GM12892 (cell line): ENCODE measurements around the gene HUNK.

Experiments used
- POLR2A ChIP-seq: IDR thresholded peaks from 2 replicates; pipeline ENCODE4 v1.6.1; 2011; ENCODE audit warnings: low read depth, low read length, control low read depth
- POLR2AphosphoS5 ChIP-seq: IDR thresholded peaks from 2 replicates; pipeline ENCODE4 v1.6.1; 2011; ENCODE audit warnings: low read depth, low read length, control low read depth
- TAF1 ChIP-seq: IDR thresholded peaks from 2 replicates; pipeline ENCODE4 v1.6.1; 2011; ENCODE audit warnings: low read depth, mild to moderate bottlenecking, control low read depth, low read length, borderline replicate concordance

DNA sequence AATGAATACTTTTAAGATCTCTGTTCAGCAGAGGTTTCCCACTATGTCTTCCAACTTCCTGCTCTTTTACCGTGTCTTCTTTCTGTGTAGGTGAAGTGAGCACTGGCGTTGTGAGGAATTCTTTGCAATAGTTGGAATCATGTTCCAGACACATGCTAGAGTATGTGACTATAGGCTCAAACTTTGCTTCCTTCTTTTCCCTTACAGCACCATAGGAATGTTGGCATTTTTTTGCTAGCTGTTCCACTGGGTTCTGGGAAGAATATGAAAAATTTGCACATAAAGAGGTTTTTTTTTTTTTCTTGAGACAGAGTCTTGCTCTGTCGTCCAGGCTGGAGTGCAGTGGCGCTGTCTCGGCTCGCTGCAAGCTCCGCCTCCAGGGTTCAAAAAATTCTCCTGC, 15.7 kb upstream of the HUNK start:
- no peak for TF ChIP-seq TAF1
- TF ChIP-seq POLR2A: no peak
- TF ChIP-seq POLR2AphosphoS5: no peak
